PC-9 (cell line): ENCODE results near the gene KCNJ16.

Source experiments
- CTCF ChIP-seq: fragments of 200-600 bp; sonication (generic); conservative IDR thresholded peaks from 2 replicates; pipeline ENCODE4 v1.6.1; 2017; ENCODE audit warnings: mixed run types, antibody characterized with exemption, mild to moderate bottlenecking, moderate library complexity
- EZH2 ChIP-seq: fragments of 200-600 bp; sonication (generic); IDR thresholded peaks from 2 replicates; pipeline ENCODE4 v1.8.0; 2017; ENCODE audit warnings: antibody characterized with exemption, low read depth

GRCh38 chr17:70067134-70067533 is 7.9 kb upstream of the KCNJ16 start:
- TF ChIP-seq CTCF (no peak), EZH2 (no peak)
